OCI-LY7 (cell line): ENCODE results near the gene SLC6A17.

ENCODE experiments used
- CTCF ChIP-seq: fragments of 200-600 bp; sonication (generic); conservative IDR thresholded peaks from 2 replicates; pipeline ENCODE4 v1.5.1; 2014; ENCODE audit warnings: mild to moderate bottlenecking, antibody characterized with exemption, low read length, moderate library complexity, mixed read lengths
- EZH2phosphoT487 ChIP-seq: fragments of 200-600 bp; sonication (generic); IDR thresholded peaks from 2 replicates; pipeline ENCODE4 v1.6.1; 2018; ENCODE audit warnings: low read depth, borderline replicate concordance, mild to moderate bottlenecking, mixed run types, antibody characterized with exemption, low read length, moderate library complexity, mixed read lengths

- no peak for TF ChIP-seq CTCF
- TF ChIP-seq EZH2phosphoT487: no peak
These were observed 11.6 kb downstream of the SLC6A17 start for GRCh38 chr1:110161849-110162248.
